Trophoblast cell (in vitro differentiated cells and primary cell): Measurements from ENCODE around the gene KRTAP2-3.

ENCODE experiments used
- DNase-seq, 2 donors: peaks; one replicate each; pipeline ENCODE4 v3.0.0-alpha.2; 2016
- H2AFZ ChIP-seq: 2 replicates; pipeline ENCODE4 v1.6.1; 2013; ENCODE audit warnings: low read length, moderate library complexity, mild to moderate bottlenecking; ENCODE audit not compliant: insufficient read depth, poor library complexity
- H2AK5ac ChIP-seq: 2 replicates; pipeline ENCODE4 v1.6.1; 2013; ENCODE audit warnings: mild to moderate bottlenecking, low read length
- H2BK120ac ChIP-seq: 2 replicates; pipeline ENCODE4 v1.6.1; 2013; ENCODE audit warnings: low read length, mild to moderate bottlenecking, moderate library complexity; ENCODE audit not compliant: insufficient read depth, poor library complexity
- H2BK12ac ChIP-seq: 2 replicates; pipeline ENCODE4 v1.6.1; 2013; ENCODE audit warnings: mild to moderate bottlenecking, low read length, moderate library complexity
- H2BK5ac ChIP-seq: 2 replicates; pipeline ENCODE4 v1.6.1; 2013; ENCODE audit warnings: low read length, low read depth, moderate library complexity, mild to moderate bottlenecking; ENCODE audit not compliant: poor library complexity
- H3K14ac ChIP-seq: 2 replicates; pipeline ENCODE4 v1.6.1; 2013; ENCODE audit warnings: mild to moderate bottlenecking, low read length
- H3K18ac ChIP-seq: 2 replicates; pipeline ENCODE4 v1.6.1; 2013; ENCODE audit warnings: mild to moderate bottlenecking, low read length
- H3K23ac ChIP-seq: 2 replicates; pipeline ENCODE4 v1.6.1; 2013; ENCODE audit warnings: low read length
- H3K27ac ChIP-seq: 2 replicates; pipeline ENCODE4 v1.5.1; 2013; ENCODE audit warnings: low read depth, mild to moderate bottlenecking, inconsistent platforms, low read length, moderate library complexity
- H3K27me3 ChIP-seq: 2 replicates; pipeline ENCODE4 v1.6.1; 2013; ENCODE audit warnings: inconsistent platforms, mild to moderate bottlenecking, low read length, moderate library complexity; ENCODE audit not compliant: insufficient read depth
- H3K36me3 ChIP-seq, 2 experiments: 1 replicate in 1 of 2; 2 replicates in 1 of 2; pipeline ENCODE4 v1.6.1; 2013; ENCODE audit warnings: low read length in 2 of 2, mild to moderate bottlenecking in 2 of 2, moderate library complexity in 1 of 2; ENCODE audit not compliant: insufficient read depth in 2 of 2, control insufficient read depth in 1 of 2
- H3K4ac ChIP-seq: 2 replicates; pipeline ENCODE4 v1.6.1; 2013; ENCODE audit warnings: low read depth, mild to moderate bottlenecking, low read length, moderate library complexity
- H3K4me1 ChIP-seq, 2 experiments: 1 replicate in 1 of 2; 2 replicates in 1 of 2; pipeline ENCODE4 v1.6.1; 2013; ENCODE audit warnings: low read length in 2 of 2, mild to moderate bottlenecking in 2 of 2, moderate library complexity in 1 of 2; ENCODE audit not compliant: insufficient read depth in 2 of 2, control insufficient read depth in 1 of 2
- H3K4me2 ChIP-seq: 2 replicates; pipeline ENCODE4 v1.6.1; 2013; ENCODE audit warnings: inconsistent platforms, mild to moderate bottlenecking, low read length, moderate library complexity
- H3K4me3 ChIP-seq: 2 replicates; pipeline ENCODE4 v1.5.1; 2013; ENCODE audit warnings: mild to moderate bottlenecking, low read depth, low read length, inconsistent platforms
- H3K79me1 ChIP-seq: one replicate; pipeline ENCODE4 v1.6.1; 2013; ENCODE audit warnings: low read length
- H3K79me2 ChIP-seq: 2 replicates; pipeline ENCODE4 v1.6.1; 2013; ENCODE audit warnings: low read length, mild to moderate bottlenecking; ENCODE audit not compliant: control insufficient read depth, insufficient read depth, poor library complexity
- H3K9ac ChIP-seq: 2 replicates; pipeline ENCODE4 v1.6.1; 2013; ENCODE audit warnings: mild to moderate bottlenecking, low read length
- H3K9me3 ChIP-seq: 2 replicates; pipeline ENCODE4 v1.6.1; 2013; ENCODE audit warnings: low read depth, mild to moderate bottlenecking, control low read depth, inconsistent platforms, low read length; ENCODE audit not compliant: insufficient read depth
- H4K12ac ChIP-seq: 2 replicates; pipeline ENCODE4 v1.6.1; 2013; ENCODE audit warnings: low read depth, mild to moderate bottlenecking, low read length, moderate library complexity
- H4K8ac ChIP-seq: 2 replicates; pipeline ENCODE4 v1.6.1; 2013; ENCODE audit warnings: low read depth, mild to moderate bottlenecking, low read length, moderate library complexity
- H4K91ac ChIP-seq: one replicate; pipeline ENCODE4 v1.6.1; 2013; ENCODE audit warnings: low read depth, mild to moderate bottlenecking, low read length, moderate library complexity
- WGBS: extraction: QIAGEN DNeasy Blood & Tissue Kit; methylation state at CpG from one replicate; pipeline ENCODE4 v1.1.7; 2013; ENCODE audit warnings: missing lambda C conversion rate; ENCODE audit not compliant: insufficient read length, insufficient coverage; ENCODE audit errors: extremely low coverage; 5-methylcytosine and 5-hydroxymethylcytosine counted together

The KRTAP2-3 gene

GRCh38 chr17:41018541-41018940 lies 41.4 kb downstream of the KRTAP2-3 start:
- H2BK120ac ChIP-seq, result no peak overlapping the region
- no peak overlapping the region for H3K4me2 ChIP-seq
- no peak overlapping the region for H2BK5ac ChIP-seq
- no peaks in the 10 kb centered on the region for H3K79me1 ChIP-seq
- no peak overlapping the region for H3K18ac ChIP-seq
- H3K27me3 ChIP-seq, result no peaks in the 10 kb centered on the region
- H3K14ac ChIP-seq, result no peak overlapping the region
- no peak overlapping the region for H4K91ac ChIP-seq
- no peaks in the 10 kb centered on the region for H3K79me2 ChIP-seq
- H3K27ac ChIP-seq, result no peak overlapping the region
- H3K4me3 ChIP-seq, result no peak overlapping the region
- no CpG with 5 or more reads among the region's 3 CpGs for WGBS
- no peaks in the 10 kb centered on the region for H3K36me3 ChIP-seq
- no peak for DNase-seq
- H2AFZ ChIP-seq, result no peak overlapping the region
- H3K4ac ChIP-seq, result no peak overlapping the region
- no peaks in the 10 kb centered on the region for H3K9me3 ChIP-seq
- H3K23ac ChIP-seq, result no peak overlapping the region
- H3K4me1 ChIP-seq, result no peaks in the 10 kb centered on the region
- no peak overlapping the region for H2BK12ac ChIP-seq
- H4K8ac ChIP-seq, result no peak overlapping the region
- H2AK5ac ChIP-seq, result no peak overlapping the region
- H3K9ac ChIP-seq, result no peak overlapping the region
- H4K12ac ChIP-seq, result no peak overlapping the region

GRCh38 chr17:41016578-41017215 lies 43.2 kb downstream of the KRTAP2-3 start:
- no peak overlapping the region for H3K18ac ChIP-seq
- no peak overlapping the region for H2BK120ac ChIP-seq
- no peak overlapping the region for H3K27ac ChIP-seq
- no CpG with 5 or more reads among the region's 13 CpGs for WGBS
- H3K36me3 ChIP-seq, result no peaks in the 10 kb centered on the region
- no peak overlapping the region for H2AFZ ChIP-seq
- H3K9ac ChIP-seq, result no peak overlapping the region
- H3K4me3 ChIP-seq, result no peak overlapping the region
- no peak overlapping the region for H2BK12ac ChIP-seq
- no peaks in the 10 kb centered on the region for H3K4me1 ChIP-seq
- no peaks in the 10 kb centered on the region for H3K79me1 ChIP-seq
- H4K91ac ChIP-seq, result no peak overlapping the region
- no peak for DNase-seq
- H3K27me3 ChIP-seq, result no peaks in the 10 kb centered on the region
- H3K79me2 ChIP-seq, result no peaks in the 10 kb centered on the region
- no peak overlapping the region for H3K23ac ChIP-seq
- H4K8ac ChIP-seq, result no peak overlapping the region
- H3K4me2 ChIP-seq, result no peak overlapping the region
- no peak overlapping the region for H3K14ac ChIP-seq
- no peak overlapping the region for H2AK5ac ChIP-seq
- no peak overlapping the region for H3K4ac ChIP-seq
- no peak overlapping the region for H4K12ac ChIP-seq
- no peaks in the 10 kb centered on the region for H3K9me3 ChIP-seq
- H2BK5ac ChIP-seq, result no peak overlapping the region

- no peak overlapping the region for H2BK120ac ChIP-seq
- no CpG with 5 or more reads among the region's 7 CpGs for whole genome bisulfite sequencing
These were observed 44.5 kb downstream of the KRTAP2-3 start for GRCh38 chr17:41015454-41015853.

GRCh38 chr17:41013606-41014005 lies 46.3 kb downstream of the KRTAP2-3 start:
- Histone ChIP-seq H3K9me3 (no peaks in the 10 kb centered on the region), H4K8ac (no peak overlapping the region), H3K9ac (no peak overlapping the region), H2AFZ (no peak overlapping the region), H3K79me2 (no peaks in the 10 kb centered on the region), H3K4me1 (peaks cover 4% of the 10 kb centered on the region in 2 experiments), H2BK120ac (no peak overlapping the region), H3K27me3 (no peaks in the 10 kb centered on the region), H3K14ac (no peak overlapping the region), H3K79me1 (peaks cover 2% of the 10 kb centered on the region), H4K12ac (no peak overlapping the region), H3K4me3 (no peak overlapping the region), H2BK12ac (no peak overlapping the region), H4K91ac (no peak overlapping the region), H2BK5ac (no peak overlapping the region), H3K27ac (no peak overlapping the region), H3K4me2 (no peak overlapping the region), H3K36me3 (no peaks in the 10 kb centered on the region), H3K4ac (no peak overlapping the region), H3K23ac (no peak overlapping the region), H3K18ac (no peak overlapping the region), H2AK5ac (no peak overlapping the region)
- no CpG with 5 or more reads among the region's 1 CpG for WGBS
- no peak for DNase-seq

More at GRCh38 chr17:41015454-41015853, 44.5 kb downstream of the KRTAP2-3 start:
- no peak overlapping the region for H2BK5ac ChIP-seq
- H2AK5ac ChIP-seq, result no peak overlapping the region
- no peaks in the 10 kb centered on the region for H3K79me2 ChIP-seq
- H3K79me1 ChIP-seq, result no peaks in the 10 kb centered on the region
- no peak overlapping the region for H3K4me3 ChIP-seq
- H3K14ac ChIP-seq, result no peak overlapping the region
- no peak overlapping the region for H3K4me2 ChIP-seq
- no peak overlapping the region for H3K4ac ChIP-seq
- H3K9ac ChIP-seq, result no peak overlapping the region
- H4K8ac ChIP-seq, result no peak overlapping the region
- no peak overlapping the region for H2BK12ac ChIP-seq
- H3K23ac ChIP-seq, result no peak overlapping the region
- no peaks in the 10 kb centered on the region for H3K36me3 ChIP-seq
- no peaks in the 10 kb centered on the region for H3K9me3 ChIP-seq
- no peak overlapping the region for H3K27ac ChIP-seq
- H3K27me3 ChIP-seq, result no peaks in the 10 kb centered on the region
- H3K18ac ChIP-seq, result no peak overlapping the region
- H4K12ac ChIP-seq, result no peak overlapping the region
- no peak overlapping the region for H2AFZ ChIP-seq
- H3K4me1 ChIP-seq, result no peaks in the 10 kb centered on the region
- no peak overlapping the region for H4K91ac ChIP-seq
- no peak for DNase-seq
